DOHH2 (cell line): ENCODE data around the gene FAM221B.

Experiments
- H3F3A ChIP-seq: fragments of 200-600 bp; sonication (generic), shearing (Covaris generic); 2 replicates; pipeline ENCODE4 v1.6.0; 2016; ENCODE audit warnings: antibody characterized with exemption, mild to moderate bottlenecking; ENCODE audit not compliant: control insufficient read depth, insufficient read depth
- H3K27ac ChIP-seq: fragments of 200-600 bp; sonication (generic); 2 replicates; pipeline ENCODE4 v1.5.1; 2014; ENCODE audit warnings: low read depth, mild to moderate bottlenecking, low read length, moderate library complexity
- H3K27me3 ChIP-seq: fragments of 200-600 bp; sonication (generic); 2 replicates; pipeline ENCODE4 v1.6.1; 2014; ENCODE audit warnings: mild to moderate bottlenecking, low read length, mixed read lengths; ENCODE audit not compliant: control insufficient read depth
- H3K36me3 ChIP-seq: fragments of 200-600 bp; sonication (generic); 2 replicates; pipeline ENCODE4 v1.6.1; 2014; ENCODE audit warnings: mild to moderate bottlenecking, low read length, moderate library complexity, mixed read lengths; ENCODE audit not compliant: control insufficient read depth
- H3K4me1 ChIP-seq: fragments of 200-600 bp; sonication (generic); 2 replicates; pipeline ENCODE4 v1.6.1; 2014; ENCODE audit warnings: mild to moderate bottlenecking, low read length, mixed read lengths; ENCODE audit not compliant: control insufficient read depth
- H3K4me2 ChIP-seq: fragments of 200-600 bp; sonication (generic); 2 replicates; pipeline ENCODE4 v1.6.0; 2014; ENCODE audit warnings: mild to moderate bottlenecking, low read length, moderate library complexity
- H3K4me3 ChIP-seq: fragments of 200-600 bp; sonication (generic); 2 replicates; pipeline ENCODE4 v1.5.1; 2014; ENCODE audit warnings: mild to moderate bottlenecking, low read length, mixed read lengths
- H3K79me2 ChIP-seq: fragments of 200-600 bp; sonication (generic); 2 replicates; pipeline ENCODE4 v1.6.1; 2014; ENCODE audit warnings: mild to moderate bottlenecking, low read length, mixed read lengths; ENCODE audit not compliant: control insufficient read depth
- H3K9me2 ChIP-seq: fragments of 200-600 bp; sonication (generic); replicated peaks from 2 replicates; pipeline ENCODE4 v1.6.1; 2014; ENCODE audit warnings: mild to moderate bottlenecking, low read length, mixed read lengths; ENCODE audit not compliant: control insufficient read depth
- H3K9me3 ChIP-seq: fragments of 200-600 bp; sonication (generic); 2 replicates; pipeline ENCODE4 v1.6.1; 2014; ENCODE audit warnings: antibody characterized with exemption, low read length, mixed read lengths; ENCODE audit not compliant: control insufficient read depth, insufficient read depth
- H4K20me1 ChIP-seq: fragments of 200-600 bp; sonication (generic); 2 replicates; pipeline ENCODE4 v1.6.0; 2014; ENCODE audit warnings: low read depth, mild to moderate bottlenecking, antibody characterized with exemption, low read length, moderate library complexity; ENCODE audit not compliant: control insufficient read depth, insufficient read depth
- CTCF ChIP-seq: fragments of 200-600 bp; sonication (generic); IDR thresholded peaks from one replicate; pipeline ENCODE4 v1.5.1; 2014; ENCODE audit warnings: antibody characterized with exemption, mild to moderate bottlenecking, low read depth, low read length; ENCODE audit not compliant: poor library complexity, severe bottlenecking
- EZH2phosphoT487 ChIP-seq: fragments of 200-600 bp; sonication (generic); IDR thresholded peaks from 2 replicates; pipeline ENCODE4 v1.6.1; 2017; ENCODE audit warnings: borderline replicate concordance, mild to moderate bottlenecking, antibody characterized with exemption, low read length, moderate library complexity, mixed read lengths

The FAM221B gene

DNA sequence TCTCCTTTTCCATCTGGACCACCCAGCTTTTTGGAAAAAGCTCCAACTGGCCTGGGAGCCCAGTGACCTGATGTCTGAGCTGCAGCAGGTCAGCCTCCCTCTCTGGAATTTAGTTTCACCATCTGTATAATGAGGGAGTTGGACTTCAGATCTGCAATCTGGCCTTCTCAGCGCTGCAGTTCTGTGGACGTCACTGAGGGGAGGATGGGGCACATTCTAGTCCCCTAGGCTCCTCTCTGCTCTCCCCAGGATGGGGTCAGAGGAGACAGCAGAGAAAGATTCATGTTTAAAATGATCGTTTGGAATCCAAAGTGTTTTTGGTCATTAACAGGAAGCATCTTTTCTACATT is 31.4 kb upstream of the FAM221B start:
- H3F3A ChIP-seq: no peaks in the 10 kb centered on the region
- no peaks in the 10 kb centered on the region for H3K9me3 ChIP-seq
- H4K20me1 ChIP-seq: no peaks in the 10 kb centered on the region
- no peak overlapping the region for H3K4me2 ChIP-seq
- no peaks in the 10 kb centered on the region for H3K9me2 ChIP-seq
- H3K79me2 ChIP-seq: no peaks in the 10 kb centered on the region
- H3K36me3 ChIP-seq: no peaks in the 10 kb centered on the region
- TF ChIP-seq EZH2phosphoT487 (no peak), CTCF (no peak)
- H3K27me3 ChIP-seq: peaks cover 12% of the 10 kb centered on the region
- H3K27ac ChIP-seq: no peak overlapping the region
- H3K4me1 ChIP-seq: no peaks in the 10 kb centered on the region
- H3K4me3 ChIP-seq: no peak overlapping the region

DNA sequence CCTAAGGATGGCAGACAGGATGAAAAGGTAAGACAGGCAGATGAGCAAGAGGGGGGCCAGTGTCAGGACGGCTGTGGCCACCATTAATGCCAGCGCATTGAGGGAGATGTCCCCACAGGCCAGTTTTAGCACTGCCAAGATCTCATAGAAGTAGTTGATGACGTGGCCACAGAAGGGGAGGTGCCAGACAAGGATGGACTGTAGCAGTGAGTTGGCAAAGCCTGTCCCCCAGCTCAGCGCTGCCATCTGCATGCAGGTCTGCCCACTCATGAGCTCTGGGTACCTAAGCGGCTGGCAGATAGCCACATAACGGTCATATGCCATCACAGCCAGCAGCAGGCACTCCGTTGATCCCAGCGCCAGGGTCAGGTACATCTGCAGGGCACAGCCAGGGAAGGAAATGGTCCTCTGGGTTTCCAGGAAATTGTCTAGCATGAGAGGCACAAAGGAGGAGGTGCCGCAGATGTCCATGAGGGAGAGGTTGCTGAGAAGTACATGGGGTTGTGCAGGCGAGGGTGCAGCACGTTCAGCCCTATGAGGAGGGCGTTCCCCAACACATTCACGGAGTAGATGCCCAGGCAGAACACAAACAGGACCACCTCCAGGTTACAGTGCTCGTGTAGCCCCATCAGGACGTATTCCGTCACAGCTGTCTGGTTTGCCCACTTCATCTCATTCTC is 30.9 kb upstream of the FAM221B start:
- no peak overlapping the region for H3K4me3 ChIP-seq
- H4K20me1 ChIP-seq: no peaks in the 10 kb centered on the region
- TF ChIP-seq CTCF: no peak
- no peak overlapping the region for H3K4me2 ChIP-seq
- no peaks in the 10 kb centered on the region for H3K4me1 ChIP-seq
- H3K79me2 ChIP-seq: no peaks in the 10 kb centered on the region
- no peaks in the 10 kb centered on the region for H3F3A ChIP-seq
- no peaks in the 10 kb centered on the region for H3K36me3 ChIP-seq
- peaks cover 15% of the 10 kb centered on the region for H3K27me3 ChIP-seq
- H3K27ac ChIP-seq: no peak overlapping the region
- H3K9me2 ChIP-seq: no peaks in the 10 kb centered on the region
- no peaks in the 10 kb centered on the region for H3K9me3 ChIP-seq

GRCh38 chr9:35858458-35858857 is 29.9 kb upstream of the FAM221B start:
- no peaks in the 10 kb centered on the region for H3K4me1 ChIP-seq
- peaks cover 18% of the 10 kb centered on the region for H3K27me3 ChIP-seq
- H3K9me3 ChIP-seq: no peaks in the 10 kb centered on the region
- no peak overlapping the region for H3K27ac ChIP-seq
- H3K79me2 ChIP-seq: no peaks in the 10 kb centered on the region
- H3K9me2 ChIP-seq: no peaks in the 10 kb centered on the region
- H3K4me2 ChIP-seq: no peak overlapping the region
- H3K36me3 ChIP-seq: no peaks in the 10 kb centered on the region
- H4K20me1 ChIP-seq: no peaks in the 10 kb centered on the region
- no peak for TF ChIP-seq CTCF
- TF ChIP-seq EZH2phosphoT487: no peak
- no peak overlapping the region for H3K4me3 ChIP-seq
- H3F3A ChIP-seq: no peaks in the 10 kb centered on the region

DNA sequence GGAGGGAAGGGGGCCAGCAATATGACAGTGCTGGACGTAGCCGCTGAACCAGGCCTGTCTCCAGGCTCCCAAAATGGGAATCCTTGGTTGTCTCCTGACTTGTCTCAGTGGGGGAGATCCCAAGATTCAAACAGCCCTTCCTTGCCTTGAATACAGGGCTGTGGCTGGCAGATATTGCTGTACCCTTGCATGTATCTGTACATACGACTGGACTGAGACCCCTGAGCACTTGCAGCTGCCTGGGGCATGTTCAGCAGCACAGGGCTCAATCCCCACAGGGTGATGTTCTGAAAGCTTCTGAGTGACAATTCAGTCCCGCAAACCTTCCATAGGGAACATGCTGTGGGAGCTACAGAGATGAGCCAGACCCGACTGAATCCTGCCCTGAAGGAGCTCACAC is 28.4 kb upstream of the FAM221B start:
- H4K20me1 ChIP-seq: no peaks in the 10 kb centered on the region
- peaks cover 14% of the 10 kb centered on the region for H3K27me3 ChIP-seq
- no peaks in the 10 kb centered on the region for H3K36me3 ChIP-seq
- H3K4me1 ChIP-seq: no peaks in the 10 kb centered on the region
- no peaks in the 10 kb centered on the region for H3K9me2 ChIP-seq
- H3K4me2 ChIP-seq: no peak overlapping the region
- H3K79me2 ChIP-seq: no peaks in the 10 kb centered on the region
- no peak for TF ChIP-seq CTCF
- TF ChIP-seq EZH2phosphoT487: no peak
- H3K27ac ChIP-seq: no peak overlapping the region
- no peak overlapping the region for H3K4me3 ChIP-seq
- no peaks in the 10 kb centered on the region for H3F3A ChIP-seq
- no peaks in the 10 kb centered on the region for H3K9me3 ChIP-seq
